IMR-90 (cell line): ENCODE data around the gene DCAF17. TPM values are rescaled to one million over a fixed set of nuclear protein-coding genes. Genes with fewer than 3 reads are reported as not detected.

Experiments used
- ATAC-seq: fragments of 200-7000 bp; cut with Tn5 transposase; 2 replicates; pipeline ENCODE4 v1.9.1; 2020; ENCODE audit warnings: low read depth, mild to moderate bottlenecking, moderate library complexity
- BruUV-seq: library from RNA; stranded (reverse); fragments of 400-500 nt; replicated peaks from 2 replicates; lab custom pipeline; 2021; lab: Mats Ljungman, UMichigan
- CTCF ChIA-PET: fragments of 300-600 bp; formaldehyde crosslinking; extraction: SDS; loops from one replicate; lab custom pipeline; 2021; ENCODE audit warnings: antibody characterized with exemption; lab: Yijun Ruan, JAX
- POLR2A ChIA-PET: fragments of 300-600 bp; sonication (Branson Sonifier 250); formaldehyde crosslinking; loops from one replicate; lab custom pipeline; 2022; ENCODE audit warnings: antibody characterized with exemption; ENCODE audit not compliant: unreplicated experiment; lab: Charles Lee
- DNase-seq: peaks from one replicate; pipeline ENCODE4 v3.0.0; 2013
- H2AFZ ChIP-seq: replicated peaks from 2 replicates; pipeline ENCODE3; 2013; ENCODE audit warnings: low read length, mild to moderate bottlenecking; ENCODE audit not compliant: poor library complexity
- H2AK5ac ChIP-seq: 2 replicates; pipeline ENCODE4 v1.6.1; 2013; ENCODE audit warnings: low read depth, low read length, inconsistent platforms
- H2AK9ac ChIP-seq: replicated peaks from 2 replicates; pipeline ENCODE3; 2013; ENCODE audit warnings: mild to moderate bottlenecking, low read depth, low read length, moderate library complexity; ENCODE audit not compliant: poor library complexity
- H2BK120ac ChIP-seq: 2 replicates; pipeline ENCODE4 v1.6.1; 2013; ENCODE audit warnings: low read depth, low read length, inconsistent platforms
- H2BK15ac ChIP-seq: 3 replicates; pipeline ENCODE4 v1.6.1; 2013; ENCODE audit warnings: low read depth, low read length, inconsistent platforms
- H2BK20ac ChIP-seq: 2 replicates; pipeline ENCODE4 v1.6.1; 2013; ENCODE audit warnings: low read depth, mild to moderate bottlenecking, inconsistent platforms, low read length, moderate library complexity
- H2BK5ac ChIP-seq: 2 replicates; pipeline ENCODE4 v1.6.1; 2013; ENCODE audit warnings: mild to moderate bottlenecking, low read depth, low read length, inconsistent platforms; ENCODE audit not compliant: poor library complexity, severe bottlenecking
- H3K14ac ChIP-seq: replicated peaks from 2 replicates; pipeline ENCODE4 v1.6.1; 2013; ENCODE audit warnings: low read depth, low read length, inconsistent platforms
- H3K18ac ChIP-seq: 2 replicates; pipeline ENCODE4 v1.6.1; 2013; ENCODE audit warnings: low read depth, low read length, control low read depth
- H3K23ac ChIP-seq: 2 replicates; pipeline ENCODE4 v1.6.1; 2013; ENCODE audit warnings: low read depth, low read length, inconsistent platforms
- H3K27ac ChIP-seq: 2 replicates; pipeline ENCODE4 v1.5.1; 2013; ENCODE audit warnings: mild to moderate bottlenecking, control low read depth, low read length; ENCODE audit not compliant: insufficient read depth
- H3K27me3 ChIP-seq: 2 replicates; pipeline ENCODE4 v1.6.1; 2013; ENCODE audit warnings: low read length; ENCODE audit not compliant: control insufficient read depth, insufficient read depth
- H3K36me3 ChIP-seq: 2 replicates; pipeline ENCODE4 v1.6.1; 2013; ENCODE audit warnings: low read length, mixed read lengths; ENCODE audit not compliant: control insufficient read depth, insufficient read depth
- H3K4ac ChIP-seq: 2 replicates; pipeline ENCODE4 v1.6.1; 2013; ENCODE audit warnings: low read depth, low read length, inconsistent platforms
- H3K4me1 ChIP-seq: 2 replicates; pipeline ENCODE4 v1.6.1; 2013; ENCODE audit warnings: low read length, mixed read lengths; ENCODE audit not compliant: control insufficient read depth, insufficient read depth
- H3K4me2 ChIP-seq: 2 replicates; pipeline ENCODE4 v1.6.1; 2013; ENCODE audit warnings: low read depth, mild to moderate bottlenecking, control low read depth, low read length, moderate library complexity
- H3K4me3 ChIP-seq: 2 replicates; pipeline ENCODE4 v1.5.1; 2013; ENCODE audit warnings: low read depth, mild to moderate bottlenecking, control low read depth, low read length, moderate library complexity; ENCODE audit not compliant: insufficient read depth
- H3K56ac ChIP-seq: 2 replicates; pipeline ENCODE4 v1.6.1; 2013; ENCODE audit warnings: low read length, inconsistent platforms; ENCODE audit not compliant: insufficient read depth; ENCODE audit errors: extremely low read depth
- H3K79me1 ChIP-seq, 2 experiments: 2 replicates each; pipeline ENCODE4 v1.6.1; 2013; ENCODE audit warnings: low read length in 2 of 2, inconsistent platforms in 1 of 2, low read depth in 1 of 2
- H3K9ac ChIP-seq: 2 replicates; pipeline ENCODE4 v1.6.1; 2013; ENCODE audit warnings: low read depth, low read length, control low read depth
- H3K9me1 ChIP-seq: 2 replicates; pipeline ENCODE4 v1.6.1; 2013; ENCODE audit warnings: low read length, inconsistent platforms; ENCODE audit not compliant: insufficient read depth
- H3K9me3 ChIP-seq: 2 replicates; pipeline ENCODE4 v1.6.1; 2013; ENCODE audit warnings: low read length; ENCODE audit not compliant: control insufficient read depth, insufficient read depth
- H4K20me1 ChIP-seq: 2 replicates; pipeline ENCODE4 v1.6.1; 2013; ENCODE audit warnings: low read length, inconsistent platforms; ENCODE audit not compliant: insufficient read depth
- H4K5ac ChIP-seq: 2 replicates; pipeline ENCODE4 v1.6.1; 2013; ENCODE audit warnings: mild to moderate bottlenecking, low read depth, low read length, control low read depth
- H4K8ac ChIP-seq, 2 experiments: 2 replicates each; pipeline ENCODE4 v1.6.1; 2013; ENCODE audit warnings: low read depth in 2 of 2, low read length in 2 of 2, control low read depth in 1 of 2, inconsistent platforms in 1 of 2
- H4K91ac ChIP-seq: 2 replicates; pipeline ENCODE4 v1.6.1; 2013; ENCODE audit warnings: low read depth, low read length, inconsistent platforms; ENCODE audit not compliant: insufficient read depth
- MAFK ChIP-seq: IDR thresholded peaks from 2 replicates; pipeline ENCODE4 v1.6.1; 2012; ENCODE audit warnings: low read depth, low read length, improper control_type of control experiment
- USF2 ChIP-seq: fragments of 150-350 bp; IDR thresholded peaks from 2 replicates; pipeline ENCODE4 v1.6.1; 2017; ENCODE audit warnings: mild to moderate bottlenecking, antibody characterized with exemption, low read length, low read depth
- WGBS, 2 experiments: methylation state at CpG; one replicate each; pipeline versions ENCODE4 v1.1.5 to v1.1.7; 2013; ENCODE audit warnings: missing lambda C conversion rate in 2 of 2; ENCODE audit not compliant: insufficient read length in 1 of 2; ENCODE audit errors: extremely low coverage in 2 of 2; 5-methylcytosine and 5-hydroxymethylcytosine counted together
- dilution Hi-C: fragments of 300-500 bp; cut with HindIII; formaldehyde crosslinking; loops from one replicate; pipeline ENCODE4 v1.14.3; 2018; ENCODE audit warnings: low sequenced_read_pairs; ENCODE audit not compliant: unreplicated experiment
- in situ Hi-C: fragments of 300-500 bp; cut with MboI; formaldehyde crosslinking; loops from 3 replicates; pipeline ENCODE4 v1.14.3; 2019; ENCODE audit warnings: low sequenced_read_pairs, inconsistent platforms, mixed read lengths
- intact Hi-C: fragments of 100-400 bp; cut with micrococcal nuclease; formaldehyde crosslinking; loops from 2 replicates; pipeline ENCODE4 v1.10.0; 2022
- polyA plus RNA-seq, 3 experiments: library from polyadenylated mRNA; depleted of rRNA; stranded (reverse); fragments of >200 nt; gene quantifications; 2 replicates each; pipeline ENCODE4 v1.2.3, GENCODE V29; 2012; ENCODE audit warnings: low replicate concordance in 1 of 3
- total RNA-seq: library from RNA; depleted of rRNA; stranded (reverse); fragments of >200 nt; gene quantifications from 2 replicates; pipeline ENCODE4 v1.2.3, GENCODE V29; 2012

The DCAF17 gene
- total and polyA plus RNA-seq, 2 of the 4 experiments (the other 2 are of a cell fraction), result 6.7 to 13.1 TPM

GRCh38 chr2:171411791-171412483, 22.1 kb upstream of the DCAF17 start:
- H3K4me1 ChIP-seq, result peaks cover 10% of the 10 kb centered on the region
- peak overlapping the region; percentile 41 for H2AK5ac ChIP-seq
- peak overlapping the region; percentile 23 for H3K14ac ChIP-seq
- H3K4me3 ChIP-seq, result no peak overlapping the region
- 0 out of 3 replicates have a peak overlapping the region, but pooled peaks have one; percentile 33 for H2BK15ac ChIP-seq
- H3K18ac ChIP-seq, result peak overlapping the region; percentile 51
- peak overlapping the region; percentile 0 for H2AK9ac ChIP-seq
- in situ Hi-C loops (loop anchor here (10.0 kb wide), 1 partner anchor 247 kb away; the partner anchor contains the start of gene TLK1), intact Hi-C loops (loop anchor here (5.0 kb wide), 1 partner anchor 65 kb away; no protein-coding TSS in a partner anchor), dilution Hi-C loops (no loop called here)
- peak overlapping the region; percentile 55; the same call in 1 of the 2 replicates for H4K91ac ChIP-seq
- no peak for ATAC-seq
- H2BK20ac ChIP-seq, result peak overlapping the region; percentile 47
- H3K27me3 ChIP-seq, result no peaks in the 10 kb centered on the region
- no peaks in the 10 kb centered on the region for H4K20me1 ChIP-seq
- H2BK5ac ChIP-seq, result peak overlapping the region; percentile 1
- no TSS peak for BruUV-seq
- TF ChIP-seq MAFK (peak; percentile 27; the same call in 1 of the 2 replicates), USF2 (no peak)
- H3K4me2 ChIP-seq, result no peak overlapping the region
- peaks cover 3% of the 10 kb centered on the region for H3K9me1 ChIP-seq
- ChIA-PET POLR2A (no interaction called here), CTCF (interaction anchor here (1.0 kb wide), 1 partner anchor 65 kb away, joined by 3 read pairs; no protein-coding TSS in a partner anchor)
- H4K8ac ChIP-seq, result peak overlapping the region; percentile 17 to 18; a peak in 3 of 4 replicates
- WGBS, 2 experiments, result no CpG with 5 or more reads among the region's 2 CpGs
- peak overlapping the region; percentile 86 for H2BK120ac ChIP-seq
- H3K9me3 ChIP-seq, result no peaks in the 10 kb centered on the region
- no peak overlapping the region for H2AFZ ChIP-seq
- H3K27ac ChIP-seq, result no peak overlapping the region
- peak overlapping the region; percentile 31; the same call in 1 of the 2 replicates for H3K23ac ChIP-seq
- peak overlapping the region; percentile 38 for H3K4ac ChIP-seq
- H3K79me1 ChIP-seq, result peaks cover 12 to 22% of the 10 kb centered on the region in 2 experiments; a peak in 2 of 4 replicates
- no peaks in the 10 kb centered on the region for H3K36me3 ChIP-seq
- peak; percentile 61 for DNase-seq
- H4K5ac ChIP-seq, result peak overlapping the region; percentile 57
- H3K9ac ChIP-seq, result no peak overlapping the region
- H3K56ac ChIP-seq, result no peak overlapping the region
